ENCODE measurements around the gene EIF3K.

GRCh38 chr19:38618590-38619360 is at the start of gene EIF3K:
- peak; percentile 91 to 98 (median 96) for TF ChIP-seq POLR2AphosphoS5 (IDR thresholded peaks at IDR 0.05)
- TF ChIP-seq CTCF (IDR thresholded peaks at IDR 0.05) = no peak
- TF ChIP-seq EP300 (IDR thresholded peaks at IDR 0.05) = peak in 1 of 4 donors; percentile 89
- peak; percentile 69 to 76 for TF ChIP-seq POLR2A (IDR thresholded peaks at IDR 0.05)

Measured in sigmoid colon (tissue), 4 donors.